HCT116 (cell line): ENCODE results near the gene APEX2. TPM values are rescaled to one million over a fixed set of nuclear protein-coding genes. Genes with fewer than 3 reads are reported as not detected.

ENCODE experiments used
- ATAC-seq: fragments of 200-7000 bp; cut with Tn5 transposase; 2 replicates; pipeline ENCODE4 v1.9.1; 2020; ENCODE audit warnings: mild to moderate bottlenecking, moderate library complexity
- BruUV-seq: library from RNA; stranded (reverse); fragments of 400-500 nt; replicated peaks from 2 replicates; lab custom pipeline; 2021; lab: Mats Ljungman, UMichigan
- CTCF ChIA-PET: fragments of 300-600 bp; sonication (Branson Sonifier 250); formaldehyde crosslinking; loops from one replicate; lab custom pipeline; 2021; ENCODE audit warnings: antibody characterized with exemption; lab: Charles Lee
- POLR2A ChIA-PET: fragments of 300-600, 350-600 bp; sonication (Branson Sonifier 250); formaldehyde crosslinking; loops from one replicate; lab custom pipeline; 2021; ENCODE audit warnings: antibody characterized with exemption; lab: Charles Lee
- RAD21 ChIA-PET, 2 experiments: fragments of 300-600 bp; sonication (Branson Sonifier 250); formaldehyde crosslinking; loops; one replicate each; lab custom pipeline; 2023; ENCODE audit warnings: low total read pairs in 2 of 2; ENCODE audit not compliant: uncharacterized antibody in 2 of 2, unreplicated experiment in 2 of 2, low non-redundant PET in 1 of 2; lab: Charles Lee
- DNase-seq: peaks from one replicate; pipeline ENCODE4 v3.0.0-alpha.2; 2010; ENCODE audit warnings: low read depth, low spot score
- H2AFZ ChIP-seq: fragments of 200-600 bp; shearing (Covaris generic), sonication (generic); 2 replicates; pipeline ENCODE4 v1.6.1; 2017; ENCODE audit warnings: low read depth, mixed run types, mixed read lengths, antibody characterized with exemption, low read length; ENCODE audit not compliant: poor library complexity, severe bottlenecking
- H3K27ac ChIP-seq: 2 replicates; pipeline ENCODE4 v1.5.1; 2012; ENCODE audit warnings: low read depth, low read length
- H3K27me3 ChIP-seq: fragments of 200-600 bp; sonication (generic); 2 replicates; pipeline ENCODE4 v1.6.1; 2016; ENCODE audit warnings: mixed run types, low read length, mixed read lengths; ENCODE audit not compliant: insufficient read depth
- H3K36me3 ChIP-seq, 2 experiments: fragments of 200-500 bp in 1 of 2; fragments of 200-600 bp in 1 of 2; sonication (Bioruptor generic) in 1 of 2; sonication (generic) in 1 of 2; 2 replicates each; pipeline versions ENCODE4 v1.5.1 to v1.6.1; 2014 to 2016; ENCODE audit warnings: low read length in 2 of 2, inconsistent platforms in 1 of 2, mixed read lengths in 1 of 2, mixed run types in 1 of 2; ENCODE audit not compliant: insufficient read depth in 2 of 2, control insufficient read depth in 1 of 2
- H3K4me1 ChIP-seq, 2 experiments: fragments of 200-600 bp in 1 of 2; sonication (generic) in 1 of 2; 2 replicates each; pipeline versions ENCODE4 v1.5.1 to v1.6.1; 2012 to 2017; ENCODE audit warnings: low read length in 2 of 2, inconsistent platforms in 1 of 2, mild to moderate bottlenecking in 1 of 2, mixed read lengths in 1 of 2, mixed run types in 1 of 2, moderate library complexity in 1 of 2; ENCODE audit not compliant: insufficient read depth in 2 of 2, control insufficient read depth in 1 of 2
- H3K4me2 ChIP-seq: fragments of 200-600 bp; sonication (generic); 2 replicates; pipeline ENCODE4 v1.6.1; 2017; ENCODE audit warnings: mixed run types, low read length, mixed read lengths
- H3K4me3 ChIP-seq, 2 experiments: fragments of 200-600 bp in 1 of 2; sonication (generic) in 1 of 2; replicated peaks in 1 of 2; 2 replicates each; pipeline ENCODE4 v1.5.1; 2011 to 2016; ENCODE audit warnings: low read length in 2 of 2, control low read depth in 1 of 2, low read depth in 1 of 2, mild to moderate bottlenecking in 1 of 2, mixed read lengths in 1 of 2, mixed run types in 1 of 2
- H3K79me2 ChIP-seq: fragments of 200-600 bp; sonication (generic); 2 replicates; pipeline ENCODE4 v1.6.1; 2017; ENCODE audit warnings: mild to moderate bottlenecking, mixed run types, low read length, moderate library complexity, mixed read lengths; ENCODE audit not compliant: insufficient read depth
- H3K9ac ChIP-seq: fragments of 200-600 bp; sonication (generic); 2 replicates; pipeline ENCODE4 v1.6.1; 2016; ENCODE audit warnings: low read length, mixed read lengths
- H3K9me2 ChIP-seq: fragments of 200-600 bp; sonication (generic), shearing (Covaris generic); 2 replicates; pipeline ENCODE4 v1.6.1; 2017; ENCODE audit warnings: mixed run types, mild to moderate bottlenecking, moderate library complexity; ENCODE audit not compliant: insufficient read depth
- H3K9me3 ChIP-seq, 2 experiments: fragments of 200-500 bp in 1 of 2; fragments of 200-600 bp in 1 of 2; sonication (Bioruptor generic) in 1 of 2; sonication (generic) in 1 of 2; 2 replicates each; pipeline ENCODE4 v1.6.1; 2014 to 2017; ENCODE audit warnings: low read length in 2 of 2, mixed read lengths in 2 of 2, inconsistent platforms in 1 of 2, low read depth in 1 of 2, mild to moderate bottlenecking in 1 of 2, mixed run types in 1 of 2, moderate library complexity in 1 of 2; ENCODE audit not compliant: control insufficient read depth in 1 of 2, insufficient read depth in 1 of 2
- H4K20me1 ChIP-seq: fragments of 200-600 bp; sonication (generic), shearing (Covaris generic); 2 replicates; pipeline ENCODE4 v1.6.1; 2017; ENCODE audit warnings: mixed run types, mild to moderate bottlenecking, moderate library complexity; ENCODE audit not compliant: insufficient read depth
- CBX3 ChIP-seq: IDR thresholded peaks from 2 replicates; pipeline ENCODE4 v1.6.1; 2012; ENCODE audit warnings: low read depth
- CEBPB ChIP-seq: IDR thresholded peaks from 2 replicates; pipeline ENCODE4 v1.6.1; 2012; ENCODE audit warnings: low read depth
- EGR1 ChIP-seq: IDR thresholded peaks from 2 replicates; pipeline ENCODE4 v1.6.1; 2012; ENCODE audit warnings: low read depth
- POLR2A ChIP-seq: IDR thresholded peaks from 2 replicates; pipeline ENCODE4 v1.7.0; 2011; ENCODE audit warnings: borderline replicate concordance; ENCODE audit not compliant: insufficient read depth, insufficient read length; ENCODE audit errors: extremely low read depth
- POLR2AphosphoS5 ChIP-seq: IDR thresholded peaks from 2 replicates; pipeline ENCODE4 v1.6.1; 2011; ENCODE audit warnings: mild to moderate bottlenecking, low read depth, low read length, moderate library complexity
- RAD21 ChIP-seq: IDR thresholded peaks from 2 replicates; pipeline ENCODE4 v1.6.1; 2012; ENCODE audit warnings: low read depth, mild to moderate bottlenecking
- SIN3A ChIP-seq: IDR thresholded peaks from 2 replicates; pipeline ENCODE4 v1.6.1; 2012; ENCODE audit warnings: low read depth
- SRF ChIP-seq: IDR thresholded peaks from 2 replicates; pipeline ENCODE4 v1.6.1; 2012; ENCODE audit warnings: low read depth
- YY1 ChIP-seq: IDR thresholded peaks from 2 replicates; pipeline ENCODE4 v1.6.1; 2011; ENCODE audit warnings: low read length, low read depth, moderate library complexity, mild to moderate bottlenecking; ENCODE audit not compliant: insufficient replicate concordance; ENCODE audit errors: extremely low read depth
- ZFX ChIP-seq: fragments of 450-650 bp; IDR thresholded peaks from 2 replicates; pipeline ENCODE4 v1.6.1; 2017
- ZNF274 ChIP-seq: fragments of 200-500 bp; sonication (Bioruptor generic); IDR thresholded peaks from 2 replicates; pipeline ENCODE4 v1.6.1; 2014; ENCODE audit warnings: mild to moderate bottlenecking, low read depth, low read length, inconsistent platforms
- intact Hi-C: fragments of 100-400 bp; cut with micrococcal nuclease; formaldehyde crosslinking; loops from 2 replicates; pipeline ENCODE4 v1.10.0; 2022
- total RNA-seq: library from RNA; stranded (reverse); gene quantifications from one replicate; pipeline ENCODE4 v1.2.1, GENCODE V29; 2021; ENCODE audit not compliant: unreplicated experiment
- TF ChIP-seq, protein P1 (sequence below): IDR thresholded peaks from 2 replicates; pipeline ENCODE4 v1.6.1; 2012; ENCODE audit warnings: low read depth
- TF ChIP-seq, protein P2 (sequence below), 3 experiments: fragments of 200-600 bp in 1 of 3; sonication (generic) in 1 of 3; IDR thresholded peaks in 2 of 3; conservative IDR thresholded peaks in 1 of 3; 2 replicates each; pipeline ENCODE4 v1.5.1; 2012 to 2017; ENCODE audit warnings: low read depth in 2 of 3, low read length in 2 of 3, antibody characterized with exemption in 1 of 3, borderline replicate concordance in 1 of 3, control low read depth in 1 of 3, mild to moderate bottlenecking in 1 of 3, mixed read lengths in 1 of 3, mixed run types in 1 of 3, moderate library complexity in 1 of 3; ENCODE audit not compliant: insufficient read depth in 1 of 3
- TF ChIP-seq, protein P3 (sequence below): IDR thresholded peaks from 2 replicates; pipeline ENCODE4 v1.6.1; 2012

APEX2 gene
- total RNA-seq, 1 experiment from 2014 or later = 28.2 TPM

DNA sequence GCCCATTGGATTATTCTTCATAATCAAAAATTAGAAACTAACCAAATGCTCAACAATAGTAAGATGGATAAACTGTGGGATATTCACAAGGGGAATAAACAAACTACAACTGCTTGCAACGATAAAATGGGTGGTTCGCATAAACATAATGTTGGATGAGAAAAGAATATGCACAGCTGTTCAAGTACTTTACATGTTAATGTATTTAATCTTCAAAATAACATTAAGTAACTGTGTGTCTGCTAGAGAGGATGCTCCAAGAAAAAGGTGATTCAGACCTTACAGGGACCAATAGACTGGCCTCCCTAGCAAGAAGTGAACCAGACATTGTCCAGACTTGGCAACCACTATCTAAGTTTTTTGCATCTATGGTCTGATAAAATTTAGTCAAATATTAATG lies 8.5 kb upstream of the APEX2 start:
- H3K4me1 ChIP-seq = no peaks in the 10 kb centered on the region
- no peaks in the 10 kb centered on the region for H3K79me2 ChIP-seq
- H3K27ac ChIP-seq = no peak overlapping the region
- no peaks in the 10 kb centered on the region for H3K9me3 ChIP-seq
- no peak overlapping the region for H3K4me2 ChIP-seq
- ATAC-seq (no peak), DNase-seq (no peak)
- TF ChIP-seq POLR2AphosphoS5 (no peak), CBX3 (no peak), RAD21 (no peak), POLR2A (no peak), SRF (no peak), EGR1 (no peak), SIN3A (no peak), ZFX (no peak), CEBPB (no peak), ZNF274 (no peak), YY1 (no peak)
- TF ChIP-seq, protein P1, sequence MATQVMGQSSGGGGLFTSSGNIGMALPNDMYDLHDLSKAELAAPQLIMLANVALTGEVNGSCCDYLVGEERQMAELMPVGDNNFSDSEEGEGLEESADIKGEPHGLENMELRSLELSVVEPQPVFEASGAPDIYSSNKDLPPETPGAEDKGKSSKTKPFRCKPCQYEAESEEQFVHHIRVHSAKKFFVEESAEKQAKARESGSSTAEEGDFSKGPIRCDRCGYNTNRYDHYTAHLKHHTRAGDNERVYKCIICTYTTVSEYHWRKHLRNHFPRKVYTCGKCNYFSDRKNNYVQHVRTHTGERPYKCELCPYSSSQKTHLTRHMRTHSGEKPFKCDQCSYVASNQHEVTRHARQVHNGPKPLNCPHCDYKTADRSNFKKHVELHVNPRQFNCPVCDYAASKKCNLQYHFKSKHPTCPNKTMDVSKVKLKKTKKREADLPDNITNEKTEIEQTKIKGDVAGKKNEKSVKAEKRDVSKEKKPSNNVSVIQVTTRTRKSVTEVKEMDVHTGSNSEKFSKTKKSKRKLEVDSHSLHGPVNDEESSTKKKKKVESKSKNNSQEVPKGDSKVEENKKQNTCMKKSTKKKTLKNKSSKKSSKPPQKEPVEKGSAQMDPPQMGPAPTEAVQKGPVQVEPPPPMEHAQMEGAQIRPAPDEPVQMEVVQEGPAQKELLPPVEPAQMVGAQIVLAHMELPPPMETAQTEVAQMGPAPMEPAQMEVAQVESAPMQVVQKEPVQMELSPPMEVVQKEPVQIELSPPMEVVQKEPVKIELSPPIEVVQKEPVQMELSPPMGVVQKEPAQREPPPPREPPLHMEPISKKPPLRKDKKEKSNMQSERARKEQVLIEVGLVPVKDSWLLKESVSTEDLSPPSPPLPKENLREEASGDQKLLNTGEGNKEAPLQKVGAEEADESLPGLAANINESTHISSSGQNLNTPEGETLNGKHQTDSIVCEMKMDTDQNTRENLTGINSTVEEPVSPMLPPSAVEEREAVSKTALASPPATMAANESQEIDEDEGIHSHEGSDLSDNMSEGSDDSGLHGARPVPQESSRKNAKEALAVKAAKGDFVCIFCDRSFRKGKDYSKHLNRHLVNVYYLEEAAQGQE = no peak
- TF ChIP-seq, protein P2, sequence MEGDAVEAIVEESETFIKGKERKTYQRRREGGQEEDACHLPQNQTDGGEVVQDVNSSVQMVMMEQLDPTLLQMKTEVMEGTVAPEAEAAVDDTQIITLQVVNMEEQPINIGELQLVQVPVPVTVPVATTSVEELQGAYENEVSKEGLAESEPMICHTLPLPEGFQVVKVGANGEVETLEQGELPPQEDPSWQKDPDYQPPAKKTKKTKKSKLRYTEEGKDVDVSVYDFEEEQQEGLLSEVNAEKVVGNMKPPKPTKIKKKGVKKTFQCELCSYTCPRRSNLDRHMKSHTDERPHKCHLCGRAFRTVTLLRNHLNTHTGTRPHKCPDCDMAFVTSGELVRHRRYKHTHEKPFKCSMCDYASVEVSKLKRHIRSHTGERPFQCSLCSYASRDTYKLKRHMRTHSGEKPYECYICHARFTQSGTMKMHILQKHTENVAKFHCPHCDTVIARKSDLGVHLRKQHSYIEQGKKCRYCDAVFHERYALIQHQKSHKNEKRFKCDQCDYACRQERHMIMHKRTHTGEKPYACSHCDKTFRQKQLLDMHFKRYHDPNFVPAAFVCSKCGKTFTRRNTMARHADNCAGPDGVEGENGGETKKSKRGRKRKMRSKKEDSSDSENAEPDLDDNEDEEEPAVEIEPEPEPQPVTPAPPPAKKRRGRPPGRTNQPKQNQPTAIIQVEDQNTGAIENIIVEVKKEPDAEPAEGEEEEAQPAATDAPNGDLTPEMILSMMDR (IDR thresholded peaks at IDR 0.05 in 2 of 3, conservative IDR thresholded peaks at IDR 0.05 in 1 of 3; ENCODE audit: borderline replicate concordance in 1 of 3, insufficient read depth in 1 of 3, low read depth in 2 of 3, low read length in 2 of 3) = no peak
- TF ChIP-seq, protein P3, sequence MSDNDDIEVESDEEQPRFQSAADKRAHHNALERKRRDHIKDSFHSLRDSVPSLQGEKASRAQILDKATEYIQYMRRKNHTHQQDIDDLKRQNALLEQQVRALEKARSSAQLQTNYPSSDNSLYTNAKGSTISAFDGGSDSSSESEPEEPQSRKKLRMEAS = no peak
- BruUV-seq = no TSS peak
- H3K9me2 ChIP-seq = no peaks in the 10 kb centered on the region
- no peak overlapping the region for H2AFZ ChIP-seq
- POLR2A ChIA-PET = no interaction called here
- CTCF ChIA-PET = no interaction called here
- intact Hi-C loops = no loop called here
- no peak overlapping the region for H3K9ac ChIP-seq
- H3K36me3 ChIP-seq = no peaks in the 10 kb centered on the region
- H3K27me3 ChIP-seq = no peaks in the 10 kb centered on the region
- H4K20me1 ChIP-seq = no peaks in the 10 kb centered on the region
- RAD21 ChIA-PET = no interaction called here
- no peak overlapping the region for H3K4me3 ChIP-seq
